ENCODE data around the gene GJA1. TPM values are rescaled to one million over a fixed set of nuclear protein-coding genes. Genes with fewer than 3 reads are reported as not detected.

GJA1 gene
- 314 and 323 TPM in 2 replicates for total RNA-seq (2012; rRNA removed)
- 131 and 180 TPM in 2 replicates for polyA plus RNA-seq (2012; rRNA removed)
- polyA plus RNA-seq (2012; cell fraction: cytosol; rRNA removed) = 40.8 and 46.3 TPM in 2 replicates
- 9.7 and 51.6 TPM in 2 replicates for polyA plus RNA-seq (2012; cell fraction: nucleus; rRNA removed; ENCODE audit: low replicate concordance)
- percentile 97 among the genes with signal in this experiment for Bru-seq, nascent RNA
- percentile 99 among the genes with signal in this experiment for BruChase-seq, experiment 1, labeled RNA remaining after a 6-hour chase
- BruChase-seq, experiment 2, labeled RNA remaining after a 2-hour chase = percentile 99 among the genes with signal in this experiment
- long read RNA-seq, partial matches to known transcripts = 0 of 13 reads
- long read RNA-seq, other reads (novel, unspliced or antisense) = 9 of 13 reads

DNA sequence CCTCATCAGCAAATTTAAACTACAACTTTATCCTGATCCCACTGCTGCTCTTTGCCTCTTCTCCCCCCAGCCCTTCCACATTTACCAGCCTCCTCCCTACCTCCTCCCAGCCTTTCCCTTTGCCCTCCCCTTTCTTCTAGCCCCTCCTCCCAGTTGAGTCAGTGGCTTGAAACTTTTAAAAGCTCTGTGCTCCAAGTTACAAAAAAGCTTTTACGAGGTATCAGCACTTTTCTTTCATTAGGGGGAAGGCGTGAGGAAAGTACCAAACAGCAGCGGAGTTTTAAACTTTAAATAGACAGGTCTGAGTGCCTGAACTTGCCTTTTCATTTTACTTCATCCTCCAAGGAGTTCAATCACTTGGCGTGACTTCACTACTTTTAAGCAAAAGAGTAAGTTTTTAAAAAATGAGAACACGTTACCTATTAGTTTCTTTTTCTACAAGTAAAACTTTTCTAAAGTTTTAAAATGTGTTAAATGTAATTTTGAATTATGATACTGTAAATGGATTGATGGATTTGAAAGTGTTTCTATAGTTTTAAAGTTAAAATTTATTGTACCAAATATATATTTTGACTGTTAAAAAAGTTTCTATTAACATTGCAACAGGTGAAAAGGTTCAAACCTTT lies at the start of gene GJA1:
GJA1 (plus strand) TSS at position 203 of the 626 bp plus-strand sequence. CDS start 11,202 bp downstream, outside the sequence.
- H3K14ac ChIP-seq (replicated peaks; ENCODE audit: low read depth, low read length) = peak within 1 kb of the TSS; percentile 95
- peak within 1 kb of the TSS; percentile 82 for H2BK120ac ChIP-seq (ENCODE audit: low read depth, low read length)
- peak within 1 kb of the TSS; percentile 98 for H3K9ac ChIP-seq (ENCODE audit: low read depth, low read length)
- H2BK20ac ChIP-seq (ENCODE audit: low read depth, low read length) = peak within 1 kb of the TSS; percentile 62
- H3K56ac ChIP-seq (ENCODE audit: extremely low read depth, insufficient read depth, low read length) = peak within 1 kb of the TSS; percentile 99
- peak within 1 kb of the TSS; percentile 96 for H3K27ac ChIP-seq (ENCODE audit: insufficient read depth, low read length)
- peak within 1 kb of the TSS; percentile 89 for H3K4me3 ChIP-seq (ENCODE audit: insufficient read depth, low read depth, low read length)
- H3K79me1 ChIP-seq (ENCODE audit: low read depth in 1 of 2, low read length in 2 of 2) = peaks cover 0 to 15% of the 10 kb centered on the region in 2 experiments; a peak in 2 of 4 replicates
- in situ Hi-C loops (cut with MboI; ENCODE audit: low sequenced_read_pairs) = loop anchor here (5.0 to 10.0 kb wide), 2 partner anchors 159 to 412 kb away; no protein-coding TSS in a partner anchor
- intact Hi-C loops (cut with micrococcal nuclease) = loop anchor here (1.0 to 5.0 kb wide), 7 partner anchors 67 to 677 kb away; no protein-coding TSS in a partner anchor
- no peaks in the 10 kb centered on the region for H3K27me3 ChIP-seq (ENCODE audit: control insufficient read depth, insufficient read depth, low read length)
- H3K9me3 ChIP-seq (ENCODE audit: control insufficient read depth, insufficient read depth, low read length) = no peaks in the 10 kb centered on the region
- ChIA-PET CTCF (interaction anchor here (1.8 kb wide), 1 partner anchor 414 kb away, joined by 12 read pairs; no protein-coding TSS in a partner anchor), POLR2A (ENCODE audit: unreplicated experiment) (interaction anchor here (0.6 kb wide), 1 partner anchor 308 kb away, joined by 3 read pairs; no protein-coding TSS in a partner anchor)
- DNase-seq = peak; percentile 86
- BruUV-seq (replicated peaks) = no TSS peak
- ATAC-seq (ENCODE audit: low read depth) = peak; percentile 86
- WGBS, 2 experiments (ENCODE audit: extremely low coverage in 2 of 2, insufficient read length in 1 of 2) = no CpG with 5 or more reads among the region's 5 CpGs
- peaks cover 14% of the 10 kb centered on the region; the same call in 1 of the 2 replicates for H4K20me1 ChIP-seq (ENCODE audit: insufficient read depth, low read length)
- H2BK15ac ChIP-seq (ENCODE audit: low read depth, low read length) = peak within 1 kb of the TSS; percentile 58; the same call in 2 of the 3 replicates
- peak within 1 kb of the TSS; percentile 71; the same call in 1 of the 2 replicates for H3K4me2 ChIP-seq (ENCODE audit: low read depth, low read length)
- H3K23ac ChIP-seq (ENCODE audit: low read depth, low read length) = peak within 1 kb of the TSS; percentile 97
- H3K9me1 ChIP-seq (ENCODE audit: insufficient read depth, low read length) = no peaks in the 10 kb centered on the region; the same call in 1 of the 2 replicates
- H4K91ac ChIP-seq (ENCODE audit: insufficient read depth, low read depth, low read length) = peak within 1 kb of the TSS; percentile 92
- peak within 1 kb of the TSS; percentile 97 for H3K4ac ChIP-seq (ENCODE audit: low read depth, low read length)
- H3K4me1 ChIP-seq (ENCODE audit: control insufficient read depth, insufficient read depth, low read length) = peaks cover 4% of the 10 kb centered on the region
- H3K36me3 ChIP-seq (ENCODE audit: control insufficient read depth, insufficient read depth, low read length) = no peaks in the 10 kb centered on the region; the same call in 1 of the 2 replicates
- H3K18ac ChIP-seq (ENCODE audit: low read depth, low read length) = peak within 1 kb of the TSS; percentile 96
- no peak within 1 kb of the TSS; the same call in 1 of the 2 replicates for H2AK5ac ChIP-seq (ENCODE audit: low read depth, low read length)
- dilution Hi-C loops (cut with HindIII; ENCODE audit: low sequenced_read_pairs, unreplicated experiment) = no loop called here
- H2AK9ac ChIP-seq (replicated peaks; ENCODE audit: low read depth, low read length, poor library complexity) = peak within 1 kb of the TSS; percentile 86
- H4K5ac ChIP-seq (ENCODE audit: low read depth, low read length) = peak within 1 kb of the TSS; percentile 88
- TF ChIP-seq MAFK (IDR thresholded peaks at IDR 0.05; ENCODE audit: low read depth, low read length) (peak; percentile 87), SMC3 (IDR thresholded peaks at IDR 0.05; ENCODE audit: low read depth, low read length) (peak; percentile 31), FOS (IDR thresholded peaks at IDR 0.05; ENCODE audit: low read depth, low read length) (no peak), POLR2A (IDR thresholded peaks at IDR 0.05; ENCODE audit: low read depth, low read length) (peak; percentile 84), RCOR1 (IDR thresholded peaks at IDR 0.05; ENCODE audit: insufficient replicate concordance, low read length) (no peak), MAZ (IDR thresholded peaks at IDR 0.05; ENCODE audit: borderline replicate concordance, low read depth, low read length) (peak; percentile 59; the same call in 1 of the 2 replicates), RAD21 (IDR thresholded peaks at IDR 0.05; ENCODE audit: low read length) (no peak)
- peak within 1 kb of the TSS; percentile 82 to 88 for H4K8ac ChIP-seq (ENCODE audit: low read depth in 2 of 2, low read length in 2 of 2)
- H2AFZ ChIP-seq (replicated peaks; ENCODE audit: low read length, poor library complexity) = peak within 1 kb of the TSS; percentile 23
- peak within 1 kb of the TSS; percentile 93 for H2BK5ac ChIP-seq (ENCODE audit: low read depth, low read length, poor library complexity, severe bottlenecking)

All from IMR-90 (cell line).